ENCODE measurements around the gene WNT9B. TPM values are rescaled to one million over a fixed set of nuclear protein-coding genes. Genes with fewer than 3 reads are reported as not detected.

WNT9B gene
- total RNA-seq, 4 donors from 2014 or later = not detected

GRCh38 chr17:46898364-46898763 is 47.0 kb downstream of the WNT9B start:
- no peak for DNase-seq
- TF ChIP-seq EP300 (IDR thresholded peaks at IDR 0.05; ENCODE audit: low read depth) = no peak
- TF ChIP-seq CTCF (IDR thresholded peaks at IDR 0.05) = no peak
- TF ChIP-seq POLR2A (IDR thresholded peaks at IDR 0.05) = no peak
- no peak for TF ChIP-seq POLR2AphosphoS5 (IDR thresholded peaks at IDR 0.05)

GRCh38 chr17:46898860-46899259 is 47.5 kb downstream of the WNT9B start:
- Histone ChIP-seq H3K27me3 (peaks cover 14% of the 10 kb centered on the region), H3K27ac (no peak overlapping the region), H3K9me3 (no peaks in the 10 kb centered on the region), H3K4me3 (no peak overlapping the region), H3K36me3 (no peaks in the 10 kb centered on the region), H3K4me1 (no peaks in the 10 kb centered on the region)
- TF ChIP-seq POLR2A (IDR thresholded peaks at IDR 0.05) (no peak), CTCF (IDR thresholded peaks at IDR 0.05) (no peak), POLR2AphosphoS5 (IDR thresholded peaks at IDR 0.05) (no peak), EP300 (IDR thresholded peaks at IDR 0.05; ENCODE audit: low read depth) (no peak)
- in situ Hi-C loops (cut with MboI; ENCODE audit: low pct_ligation_motif_present in 1 of 4, low pct_unique_long_range_greater_than_20kb in 1 of 4, low sequenced_read_pairs in 3 of 4) = no loop called here
- intact Hi-C loops (cut with DNase I; ENCODE audit: low total_unique reads) = no loop called here
- no peak for DNase-seq
- 95 to 98% methylated on average over 5 of the region's 5 CpGs for WGBS, 2 donors (ENCODE audit: low coverage in 1 of 2)

More at GRCh38 chr17:46898364-46898763, 47.0 kb downstream of the WNT9B start:
- H3K9me3 ChIP-seq = no peaks in the 10 kb centered on the region
- no peak overlapping the region for H3K4me3 ChIP-seq
- in situ Hi-C loops (cut with MboI; ENCODE audit: low pct_ligation_motif_present in 1 of 4, low pct_unique_long_range_greater_than_20kb in 1 of 4, low sequenced_read_pairs in 3 of 4) = no loop called here
- H3K27ac ChIP-seq = no peak overlapping the region
- intact Hi-C loops (cut with DNase I; ENCODE audit: low total_unique reads) = no loop called here
- peaks cover 14% of the 10 kb centered on the region for H3K27me3 ChIP-seq
- H3K4me1 ChIP-seq = no peaks in the 10 kb centered on the region
- H3K36me3 ChIP-seq = no peaks in the 10 kb centered on the region
- 56 to 60% methylated on average over 2 of the region's 2 CpGs for whole genome bisulfite sequencing, 2 donors (ENCODE audit: low coverage in 1 of 2)

GRCh38 chr17:46901291-46901690 is 49.9 kb downstream of the WNT9B start:
- H3K4me1 ChIP-seq = no peaks in the 10 kb centered on the region
- H3K4me3 ChIP-seq = no peak overlapping the region
- no peak overlapping the region for H3K27ac ChIP-seq
- DNase-seq = no peak
- H3K36me3 ChIP-seq = no peaks in the 10 kb centered on the region
- no peaks in the 10 kb centered on the region for H3K9me3 ChIP-seq
- TF ChIP-seq CTCF (IDR thresholded peaks at IDR 0.05) = no peak
- no peak for TF ChIP-seq EP300 (IDR thresholded peaks at IDR 0.05; ENCODE audit: low read depth)
- no peak for TF ChIP-seq POLR2A (IDR thresholded peaks at IDR 0.05)
- no peak for TF ChIP-seq POLR2AphosphoS5 (IDR thresholded peaks at IDR 0.05)
- in situ Hi-C loops (cut with MboI; ENCODE audit: low pct_ligation_motif_present in 1 of 4, low pct_unique_long_range_greater_than_20kb in 1 of 4, low sequenced_read_pairs in 3 of 4) = no loop called here
- intact Hi-C loops (cut with DNase I; ENCODE audit: low total_unique reads) = no loop called here
- WGBS, 2 donors (ENCODE audit: low coverage in 1 of 2) = 79 to 81% methylated on average over 3 to 9 of the region's 9 CpGs
- no peaks in the 10 kb centered on the region for H3K27me3 ChIP-seq

- Histone ChIP-seq H3K9me3 (no peaks in the 10 kb centered on the region), H3K27me3 (no peaks in the 10 kb centered on the region), H3K4me3 (no peak overlapping the region), H3K27ac (no peak overlapping the region), H3K36me3 (no peaks in the 10 kb centered on the region), H3K4me1 (no peaks in the 10 kb centered on the region)
- in situ Hi-C loops (cut with MboI; ENCODE audit: low pct_ligation_motif_present in 1 of 4, low pct_unique_long_range_greater_than_20kb in 1 of 4, low sequenced_read_pairs in 3 of 4) (no loop called here), intact Hi-C loops (cut with DNase I; ENCODE audit: low total_unique reads) (no loop called here)
- DNase-seq = no peak
- no peak for TF ChIP-seq CTCF (IDR thresholded peaks at IDR 0.05)
- TF ChIP-seq POLR2A (IDR thresholded peaks at IDR 0.05) = no peak
- TF ChIP-seq EP300 (IDR thresholded peaks at IDR 0.05; ENCODE audit: low read depth) = no peak
- TF ChIP-seq POLR2AphosphoS5 (IDR thresholded peaks at IDR 0.05) = no peak
- WGBS, 2 donors (ENCODE audit: low coverage in 1 of 2) = 84 to 89% methylated on average over 4 of the region's 4 CpGs
Observed at GRCh38 chr17:46903762-46904672, 52.6 kb downstream of the WNT9B start.
